GM20000 (cell line): Measurements from ENCODE around the gene INPP5F.
A peak's percentile ranks its signal among the peaks of the same experiment; 100 is the strongest.

Source experiments
- DNase-seq: peaks from one replicate; pipeline ENCODE4 v3.0.0; 2012; ENCODE audit warnings: low spot score
- CTCF ChIP-seq: IDR thresholded peaks from 2 replicates; pipeline ENCODE4 v1.5.1; 2012; ENCODE audit warnings: mild to moderate bottlenecking, control low read depth; ENCODE audit errors: extremely low read depth, missing control alignments

The INPP5F gene

GRCh38 chr10:119725828-119726675 is at the start of gene INPP5F:
Gene INPP5F, plus strand, starts transcription at chr10:119726050. Its CDS starts 213 bp downstream, at chr10:119726263.
- peak; percentile 11 for TF ChIP-seq CTCF
- DNase-seq = peak; percentile 100

DNA sequence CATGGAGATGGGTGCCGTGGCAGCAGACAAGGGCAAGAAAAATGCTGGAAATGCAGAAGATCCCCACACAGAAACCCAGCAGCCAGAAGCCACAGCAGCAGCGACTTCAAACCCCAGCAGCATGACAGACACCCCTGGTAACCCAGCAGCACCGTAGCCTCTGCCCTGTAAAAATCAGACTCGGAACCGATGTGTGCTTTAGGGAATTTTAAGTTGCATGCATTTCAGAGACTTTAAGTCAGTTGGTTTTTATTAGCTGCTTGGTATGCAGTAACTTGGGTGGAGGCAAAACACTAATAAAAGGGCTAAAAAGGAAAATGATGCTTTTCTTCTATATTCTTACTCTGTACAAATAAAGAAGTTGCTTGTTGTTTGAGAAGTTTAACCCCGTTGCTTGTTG is 48.7 kb upstream of the INPP5F start:
- DNase-seq = no peak
- no peak for TF ChIP-seq CTCF

GRCh38 chr10:119677904-119678755 is 47.7 kb upstream of the INPP5F start:
- no peak for TF ChIP-seq CTCF
- DNase-seq = no peak

DNA sequence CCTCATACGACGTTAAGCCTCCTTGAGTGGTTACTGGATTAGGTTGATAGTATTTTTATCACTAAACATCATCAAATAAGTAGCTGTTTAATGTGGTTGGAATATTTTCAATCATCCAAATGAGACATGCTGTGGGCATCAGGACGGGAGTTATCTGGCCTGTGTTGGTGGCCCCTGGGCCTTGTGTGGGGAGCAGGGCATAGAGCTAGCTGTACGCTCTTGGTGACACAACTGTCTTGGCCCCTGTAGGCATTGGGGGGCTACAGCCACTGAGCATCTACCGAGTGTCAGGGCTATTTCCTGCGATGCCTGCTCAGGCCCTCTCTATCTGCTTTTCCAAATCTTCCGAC is 46.4 kb upstream of the INPP5F start:
- no peak for DNase-seq
- TF ChIP-seq CTCF = no peak

GRCh38 chr10:119680050-119680449 is 45.8 kb upstream of the INPP5F start:
- no peak for TF ChIP-seq CTCF
- no peak for DNase-seq

GRCh38 chr10:119680650-119681081 is 45.2 kb upstream of the INPP5F start:
- no peak for DNase-seq
- TF ChIP-seq CTCF = no peak
